GM23248 (cell line): ENCODE data around the gene PDIK1L.

ENCODE experiments used
- EZH2 ChIP-seq: fragments of 200-600 bp; sonication (generic); IDR thresholded peaks from 2 replicates; pipeline ENCODE4 v1.6.1; 2018; ENCODE audit warnings: antibody characterized with exemption, mild to moderate bottlenecking; ENCODE audit not compliant: insufficient read depth, poor library complexity, severe bottlenecking
- EZH2phosphoT487 ChIP-seq: fragments of 200-600 bp; sonication (generic); IDR thresholded peaks from 2 replicates; pipeline ENCODE4 v1.6.1; 2018; ENCODE audit warnings: antibody characterized with exemption, moderate library complexity, mild to moderate bottlenecking, low read depth; ENCODE audit not compliant: insufficient read depth

DNA sequence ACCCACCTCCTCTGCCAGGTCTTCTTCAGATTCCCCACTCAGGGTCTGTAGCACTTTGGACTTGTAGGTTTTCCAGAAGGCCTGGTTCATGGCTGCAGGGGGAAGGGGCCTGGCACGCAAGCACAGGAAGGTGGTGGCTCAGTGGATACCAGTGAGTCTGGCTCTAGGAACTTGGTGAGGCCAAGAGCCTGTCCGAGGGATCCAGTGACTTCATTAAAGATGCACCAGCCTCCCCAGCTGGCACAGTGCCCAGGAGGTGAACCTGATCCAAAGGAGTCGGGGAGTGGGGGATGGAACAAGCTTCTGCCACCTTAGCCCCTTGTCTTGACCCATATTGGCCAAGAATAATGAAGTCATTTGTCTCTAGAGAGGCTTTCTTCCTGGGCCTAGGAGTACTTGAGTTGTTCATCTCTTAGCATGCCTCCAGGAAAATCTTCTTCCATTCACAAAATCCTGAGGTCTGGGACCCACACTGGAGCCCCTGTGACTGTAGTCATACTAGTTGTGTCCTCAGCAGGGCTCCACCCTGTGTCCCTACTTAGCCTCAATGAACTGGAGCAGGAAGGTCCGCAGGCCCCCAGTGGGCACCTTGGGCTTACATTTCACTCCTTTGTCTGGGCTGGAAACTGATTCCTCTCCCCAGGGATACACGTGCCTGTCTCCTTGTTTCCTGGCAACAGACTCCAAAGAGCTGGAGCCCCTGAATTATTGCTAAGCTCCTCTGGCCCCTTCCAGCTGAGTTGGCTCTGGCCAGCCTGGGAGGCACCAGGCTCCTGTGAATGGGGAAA is 57.0 kb downstream of the PDIK1L start, which contains the start of gene C1orf232:
- TF ChIP-seq EZH2 (no peak), EZH2phosphoT487 (no peak)
